ENCODE results near the gene PMPCA.

DNA sequence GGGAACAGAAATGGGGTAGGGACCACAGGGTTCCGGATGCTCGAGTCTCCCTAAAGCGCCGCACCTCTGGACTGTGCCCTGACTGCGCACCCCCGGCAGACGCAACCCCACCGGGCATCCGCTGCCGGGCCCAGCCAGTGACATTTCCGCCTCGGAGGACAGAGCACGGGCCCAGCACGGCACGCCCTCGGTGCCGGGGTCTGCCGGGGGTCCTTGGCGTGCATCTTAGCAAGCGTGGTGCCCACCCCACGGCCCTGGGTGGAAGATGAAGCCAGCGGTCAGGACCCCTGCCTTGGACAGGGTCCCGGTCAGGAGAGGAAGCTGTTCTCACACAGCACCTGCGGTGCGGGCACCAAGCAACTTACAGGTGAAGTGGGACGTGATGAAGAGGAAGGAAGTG is 22.1 kb downstream of the PMPCA start:
- TF ChIP-seq CTCF (conservative IDR thresholded peaks at IDR 0.05 in 1 of 2, IDR thresholded peaks at IDR 0.05 in 1 of 2; ENCODE audit: low read depth in 1 of 2, low read length in 2 of 2) (no peak), EZH2 (IDR thresholded peaks at IDR 0.05; ENCODE audit: low read length, missing control alignments) (no peak)
